Activated T-helper 9 cell treated with anti-CD3 and anti-CD28 coated beads, Interleukin-2, amount 50 U/mL, for 16 hours (primary cell): Measurements from ENCODE around the gene KIRREL3.

Source experiments
- DNase-seq: peaks from one replicate; pipeline ENCODE4 v3.0.0-alpha.2; 2020; ENCODE audit warnings: low read depth

Gene KIRREL3

DNA sequence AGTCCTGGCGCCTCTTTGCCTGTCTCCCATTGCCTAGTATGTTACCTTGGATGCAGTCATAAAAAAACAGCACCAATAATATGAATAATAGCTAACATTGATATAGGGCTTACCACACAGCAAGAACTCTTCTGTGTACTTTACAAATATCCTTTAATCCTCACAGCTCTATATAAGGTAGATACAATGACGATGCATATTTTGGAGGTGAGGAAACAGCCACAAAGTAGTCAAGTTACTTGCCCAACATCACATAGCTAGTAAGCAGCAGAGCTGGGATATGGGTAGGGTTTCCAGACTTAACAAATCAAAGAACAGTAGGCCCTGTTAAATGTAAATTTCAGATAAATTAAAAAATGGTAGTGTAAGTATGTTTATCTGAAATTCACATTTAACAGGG, 516.3 kb downstream of the KIRREL3 start:
- DNase-seq = no peak

DNA sequence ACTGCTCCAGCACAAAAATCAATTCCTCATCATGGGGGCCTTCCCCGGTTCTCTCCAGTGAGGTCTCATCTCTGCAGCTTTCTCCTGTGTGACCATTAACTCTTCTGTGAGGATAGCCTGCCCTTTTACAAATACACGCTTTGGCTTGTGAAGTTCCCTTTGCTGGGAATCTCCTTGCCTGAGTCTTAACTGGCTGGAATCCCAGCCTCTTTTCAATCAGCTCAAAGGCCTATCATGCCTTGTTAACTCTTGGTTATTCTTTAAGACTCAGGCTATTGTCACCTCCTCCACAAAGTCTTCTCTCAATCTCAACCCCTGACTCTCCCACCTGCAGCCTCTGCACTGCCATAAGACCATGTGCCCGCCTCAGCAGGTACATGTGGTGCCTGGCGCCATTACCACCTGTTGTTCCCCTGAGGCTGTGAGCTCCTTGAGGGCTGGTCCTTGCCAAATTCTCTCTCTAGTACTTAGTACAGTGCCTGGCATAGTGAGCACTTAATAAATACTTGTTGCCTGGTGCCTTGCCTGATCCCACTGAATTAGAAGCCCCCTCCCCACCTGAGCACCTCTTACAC, 516.9 kb downstream of the KIRREL3 start:
- DNase-seq = no peak

DNA sequence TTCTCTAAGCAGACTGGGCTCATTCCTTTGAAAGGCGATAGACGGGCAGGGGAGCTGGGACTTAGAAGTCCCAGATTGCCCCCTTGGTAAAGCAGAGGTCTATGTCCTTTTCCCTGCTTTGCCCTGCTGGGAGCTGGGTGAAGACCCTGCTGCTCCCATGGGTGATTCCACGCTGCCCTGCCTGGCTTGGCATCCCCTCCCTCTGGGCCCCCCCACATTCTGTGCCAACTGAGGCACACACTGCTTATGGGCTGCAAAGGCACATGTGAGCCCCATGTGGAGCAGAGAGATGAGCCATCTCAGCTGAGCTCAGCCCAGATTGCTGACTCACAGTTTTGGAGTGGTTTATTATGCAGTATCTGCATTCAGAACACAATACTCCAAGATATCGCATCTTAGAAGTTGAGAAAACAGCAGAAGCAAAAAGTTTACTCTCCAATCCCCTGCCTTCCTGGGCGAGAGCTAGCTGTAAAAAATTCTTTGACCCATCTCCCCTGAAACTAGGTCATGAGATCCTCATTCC, 517.9 kb downstream of the KIRREL3 start:
- no peak for DNase-seq

DNA sequence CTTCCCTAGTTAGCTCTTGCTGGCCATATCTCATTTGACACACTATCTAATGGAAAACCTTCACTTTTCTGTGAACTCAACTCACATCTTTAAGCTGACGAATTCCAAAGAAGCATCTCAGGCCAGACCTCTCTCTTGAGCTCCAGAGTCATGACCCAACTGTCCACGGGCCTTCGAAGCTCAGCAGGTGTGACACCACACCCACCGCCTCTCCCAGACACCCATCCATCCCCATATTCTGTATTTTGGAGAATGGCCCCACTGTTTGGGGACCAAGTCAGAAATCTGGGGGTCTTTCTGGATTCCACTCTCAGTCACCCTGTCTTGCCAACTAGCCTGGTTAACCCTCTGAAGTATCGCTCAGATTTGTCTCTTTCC, 519.3 kb downstream of the KIRREL3 start:
- DNase-seq = no peak

DNA sequence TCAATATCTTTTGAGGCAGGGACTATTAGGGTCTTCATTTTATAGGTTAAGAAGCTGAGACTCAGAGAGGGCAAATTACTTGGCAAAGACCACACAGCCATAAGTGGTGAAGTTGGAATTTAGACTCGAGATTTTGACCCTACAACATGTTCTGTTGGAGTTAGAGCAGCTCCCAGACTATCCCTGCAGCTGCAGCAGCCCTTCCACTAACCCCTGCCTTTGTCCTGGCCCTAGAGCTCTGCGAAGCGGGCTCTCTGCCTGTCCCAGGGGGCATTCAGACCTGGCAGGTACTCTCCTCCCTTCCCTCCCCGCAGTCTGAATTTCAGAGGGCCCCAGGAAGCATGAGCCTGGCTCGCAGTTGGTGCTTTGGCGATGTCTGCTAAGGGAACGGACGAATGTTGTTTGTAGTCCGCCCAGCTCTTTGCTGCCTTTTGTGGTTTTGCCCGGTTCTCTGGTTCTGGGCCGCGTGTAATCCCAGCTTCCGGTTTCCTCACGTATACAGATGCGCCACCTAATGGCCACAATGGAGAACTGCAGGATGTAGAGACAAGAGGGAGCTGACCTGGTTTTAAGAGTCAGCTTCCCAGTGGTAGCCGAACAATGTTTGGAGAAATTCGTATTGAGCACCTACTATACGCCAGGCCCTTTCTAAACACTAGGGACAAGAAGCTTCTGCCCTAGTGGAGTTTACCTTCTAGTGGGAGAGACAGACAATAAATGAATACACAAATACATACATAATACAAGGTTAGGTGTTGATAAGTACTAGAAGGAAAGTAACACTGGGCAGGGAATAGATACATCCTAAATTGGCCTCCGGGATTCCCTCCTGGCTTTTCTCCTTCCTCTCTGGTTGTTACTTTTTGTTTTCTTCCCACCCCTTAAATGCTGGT, 519.9 kb downstream of the KIRREL3 start:
- DNase-seq = peak; percentile 31

DNA sequence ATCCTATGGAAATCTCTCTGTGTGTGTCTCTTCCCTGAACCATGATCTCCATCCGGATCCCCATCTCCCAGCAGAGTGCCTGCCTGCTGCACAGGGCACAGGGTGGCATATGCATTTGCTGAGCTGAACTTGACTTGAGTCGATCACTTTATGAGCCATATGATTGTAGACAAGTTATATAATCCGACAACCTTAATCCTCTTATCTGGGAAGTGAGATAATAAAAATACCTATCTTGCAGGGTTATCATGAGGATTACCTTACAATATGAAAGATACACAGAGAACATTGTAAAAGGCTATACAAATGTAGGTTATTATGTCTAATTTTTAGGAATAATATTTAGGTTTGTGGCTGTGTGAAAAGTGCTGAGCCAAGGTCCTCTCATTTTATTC, 520.6 kb downstream of the KIRREL3 start:
- no peak for DNase-seq

DNA sequence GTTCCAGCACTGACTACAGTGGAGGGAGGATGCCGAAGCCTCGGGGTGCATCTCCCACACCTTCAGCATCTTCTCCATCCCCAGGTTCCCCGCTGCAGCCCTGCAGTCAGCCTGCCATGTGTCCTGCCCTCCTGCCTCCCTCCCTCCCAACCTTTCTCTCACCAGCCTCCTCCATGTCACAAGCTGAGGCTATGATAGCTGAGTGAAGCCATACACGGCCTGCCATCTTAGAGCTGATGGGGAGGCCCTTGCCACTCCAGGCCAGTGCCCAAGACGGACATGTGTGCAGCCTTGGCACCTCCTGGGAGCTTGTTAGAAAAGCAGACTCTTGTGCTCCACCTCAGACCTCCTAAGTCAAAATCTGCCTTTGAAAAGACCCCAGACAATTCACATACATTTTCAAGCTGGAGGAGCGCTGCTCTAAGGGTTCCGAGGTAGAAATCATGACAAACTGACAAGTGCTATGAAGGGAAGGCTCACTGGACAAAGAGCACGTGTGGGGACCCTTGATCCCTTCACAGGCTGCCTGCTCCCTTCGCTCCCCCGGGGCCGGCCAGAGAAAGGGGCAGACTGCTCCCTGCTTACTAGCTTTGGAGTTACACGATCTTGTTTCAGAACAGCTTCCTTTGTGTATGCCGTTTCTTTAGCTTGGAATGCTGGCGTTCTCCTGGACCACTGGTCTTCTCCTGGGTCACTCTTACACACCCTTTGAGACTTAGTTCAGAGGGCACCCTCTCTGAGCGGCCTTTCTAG, 521.2 kb downstream of the KIRREL3 start:
- no peak for DNase-seq

DNA sequence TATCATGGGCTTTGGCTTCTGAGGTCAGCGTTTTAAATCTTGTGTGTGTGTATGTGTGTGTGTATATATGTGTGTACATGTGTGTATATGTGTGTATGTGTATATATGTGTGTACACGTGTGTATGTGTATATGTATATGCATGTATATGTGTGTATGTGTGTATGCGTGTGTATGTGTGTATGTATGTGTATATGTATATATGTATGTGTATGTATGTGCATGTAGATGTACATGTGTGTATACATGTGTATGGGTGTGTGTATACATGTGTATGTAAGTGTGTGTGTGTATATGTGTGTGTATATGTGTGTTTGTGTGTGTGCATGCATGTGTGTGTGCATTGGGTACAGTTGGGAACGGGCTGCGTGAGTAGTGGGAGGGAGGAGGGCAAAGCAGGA, 522.1 kb downstream of the KIRREL3 start:
- DNase-seq = no peak

DNA sequence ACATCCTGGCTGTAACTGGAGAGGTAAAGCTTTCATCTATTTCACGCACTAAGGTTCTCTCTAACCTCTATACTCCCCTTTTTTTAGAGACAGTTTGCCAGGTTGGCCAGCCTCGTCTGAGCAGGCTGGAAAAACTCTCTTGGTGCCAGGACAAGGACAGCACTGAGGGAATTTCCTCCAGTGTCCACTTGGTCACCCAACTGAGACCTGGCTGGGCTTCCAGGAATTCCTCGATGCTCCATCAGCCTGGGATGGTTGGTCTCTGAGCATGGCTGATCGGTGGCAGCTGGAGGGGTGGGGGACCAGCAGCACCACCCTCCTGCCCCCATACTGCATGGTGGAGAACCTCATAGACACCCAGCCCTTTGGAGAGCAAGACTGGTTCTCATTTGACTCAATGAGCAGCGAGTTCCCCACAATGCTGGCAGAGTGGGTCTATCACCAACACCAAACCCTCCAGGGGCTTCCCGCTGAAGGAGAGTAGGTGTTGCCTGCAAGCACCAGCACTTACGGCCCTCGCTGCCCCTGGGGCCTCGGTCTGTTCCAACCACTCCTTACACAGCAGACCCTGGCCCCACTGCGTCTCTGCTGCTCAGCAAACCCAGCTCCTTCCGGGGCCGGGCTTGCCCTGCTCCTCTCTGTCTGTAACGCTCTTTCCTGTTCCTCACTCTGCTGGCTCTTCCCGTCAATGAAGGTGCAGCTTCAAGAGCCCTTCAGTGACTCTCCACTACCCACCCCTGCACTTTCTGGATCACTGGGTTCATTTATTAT, 522.9 kb downstream of the KIRREL3 start:
- DNase-seq = no peak

DNA sequence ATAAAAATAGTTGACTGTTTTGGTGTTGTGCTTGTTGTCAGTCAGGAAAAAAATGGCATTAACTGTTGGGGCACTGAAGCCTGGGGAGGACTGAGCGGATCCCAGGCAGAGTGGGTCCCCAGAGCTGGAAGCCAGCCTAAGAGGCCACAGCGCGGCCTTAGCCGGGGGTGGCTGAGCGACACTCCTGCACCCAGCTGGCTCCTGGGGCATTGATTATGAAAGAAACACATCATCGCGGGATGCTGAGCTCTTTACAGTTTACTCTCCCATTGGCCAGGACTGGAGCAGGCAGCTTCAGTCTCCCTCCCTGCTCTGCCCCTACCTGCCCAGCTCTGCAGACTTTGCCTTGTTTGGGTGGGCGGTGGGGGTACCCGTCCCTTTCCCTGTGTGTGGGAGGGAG, 523.6 kb downstream of the KIRREL3 start:
- no peak for DNase-seq

DNA sequence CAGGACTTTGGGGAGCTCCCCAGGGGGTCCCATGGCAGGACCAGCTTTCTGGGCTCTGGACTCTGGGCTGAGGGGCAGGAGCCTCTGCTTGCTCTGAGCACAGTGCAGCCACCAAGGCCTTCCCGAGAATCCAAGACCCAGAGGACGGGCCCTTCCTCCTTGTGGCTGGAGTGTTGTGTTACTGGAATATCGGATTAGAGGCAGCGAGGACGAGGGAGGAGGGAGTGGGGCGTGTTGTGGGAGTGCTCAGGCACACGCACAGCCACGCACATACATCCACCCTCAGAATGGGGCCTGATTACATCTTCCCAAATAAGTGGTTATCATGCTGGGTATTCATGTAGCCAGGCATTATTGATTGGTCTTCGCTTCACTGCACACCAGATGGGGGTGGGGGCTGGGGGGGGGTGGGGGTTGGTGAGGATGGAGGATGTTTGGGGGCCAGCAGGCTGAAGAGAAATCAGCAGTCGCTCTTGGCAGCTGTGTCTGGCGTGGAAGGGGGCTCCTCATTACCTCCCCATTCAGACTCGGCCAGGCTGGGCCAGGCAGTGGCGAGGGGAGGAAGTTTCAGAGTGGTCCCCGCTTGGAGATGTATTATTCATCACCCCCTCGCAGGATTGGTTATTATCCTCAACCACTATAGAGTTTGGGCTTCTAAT, 524.2 kb downstream of the KIRREL3 start:
- DNase-seq = no peak

DNA sequence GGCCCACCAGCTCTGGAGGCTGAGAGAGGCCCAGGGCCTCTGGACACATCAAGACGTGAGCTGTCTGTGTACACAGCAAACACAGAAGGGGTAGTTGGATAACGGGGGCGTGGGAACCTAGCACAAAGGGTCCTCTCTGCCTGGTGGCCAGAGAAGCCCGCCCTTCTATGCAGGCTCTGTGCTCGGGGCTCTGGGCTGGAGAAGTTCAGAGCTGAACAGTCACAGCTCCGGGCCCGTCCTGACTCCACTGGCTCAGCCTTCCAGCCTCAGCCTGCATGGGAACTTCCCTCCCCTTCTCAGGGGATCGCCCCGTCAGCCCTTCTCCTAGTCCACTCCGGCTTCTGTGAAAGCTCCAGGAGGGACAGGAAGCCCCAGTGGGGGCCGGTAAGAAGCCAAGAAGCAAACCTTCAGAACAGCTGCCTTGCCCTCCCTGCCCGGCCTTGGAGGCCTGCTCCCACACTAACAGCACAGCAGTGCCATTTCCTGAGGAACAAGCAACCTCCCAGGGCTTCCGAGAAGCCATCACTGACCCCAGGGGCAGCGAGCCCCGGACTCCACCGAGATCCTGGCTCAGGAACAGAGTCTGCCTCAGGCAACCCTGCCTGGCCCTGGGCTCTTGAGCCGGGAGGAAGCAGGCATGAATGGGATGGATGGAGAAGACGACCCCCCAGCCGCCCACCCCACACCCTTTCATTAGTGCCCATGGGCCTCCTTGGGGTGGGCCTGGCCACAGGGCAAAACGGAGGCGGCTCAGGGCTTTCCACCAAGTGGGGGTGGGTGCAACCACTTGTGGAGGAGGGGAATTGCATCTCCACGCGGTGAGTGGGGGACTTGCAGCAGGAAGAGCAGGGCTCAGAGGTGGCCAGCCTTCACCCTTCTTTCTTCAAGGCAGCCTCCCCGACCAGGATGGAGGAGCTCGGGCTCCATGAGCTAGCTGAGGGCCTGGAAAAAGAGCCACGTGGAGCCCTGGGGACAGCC, 525.3 kb downstream of the KIRREL3 start:
- DNase-seq = no peak

DNA sequence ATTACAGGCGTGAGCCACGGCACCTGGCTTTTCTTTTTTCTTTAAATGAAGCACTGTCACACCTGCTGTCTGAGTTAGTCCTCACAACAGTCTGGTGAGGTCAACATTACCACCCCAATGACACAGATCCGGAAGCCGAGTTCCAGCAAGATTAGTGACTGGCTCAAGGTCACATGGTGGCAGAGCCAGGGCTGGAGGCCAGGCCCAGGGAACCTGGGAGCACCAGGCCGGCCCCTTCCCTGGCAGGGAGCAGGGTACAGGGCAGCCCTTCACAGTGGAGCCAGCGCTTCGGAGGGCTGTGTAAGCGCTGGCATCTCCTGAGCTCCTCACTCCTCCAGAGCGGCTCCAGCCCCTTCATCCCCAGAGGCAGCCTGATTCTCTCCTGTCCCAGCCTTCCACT, 526.4 kb downstream of the KIRREL3 start:
- no peak for DNase-seq

DNA sequence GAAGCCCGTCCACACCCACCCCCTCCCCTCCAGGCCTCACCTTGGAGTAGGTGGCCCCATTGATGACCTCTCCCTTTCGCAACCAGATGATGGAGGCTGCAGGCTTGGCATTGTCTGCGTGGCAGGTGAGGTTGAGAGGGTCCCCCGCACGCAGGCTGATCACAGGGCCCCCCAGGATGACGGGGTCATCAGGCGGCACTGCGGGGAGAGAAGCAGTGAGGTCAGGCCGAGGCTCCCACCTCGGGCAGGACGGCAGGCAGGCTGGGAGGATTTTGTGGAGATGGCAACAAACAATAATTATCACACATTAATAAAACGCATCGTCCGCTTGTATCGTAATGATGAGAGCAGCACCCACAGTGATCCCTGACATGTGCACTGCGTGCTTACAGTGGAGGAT, 527.3 kb downstream of the KIRREL3 start:
- DNase-seq = no peak

DNA sequence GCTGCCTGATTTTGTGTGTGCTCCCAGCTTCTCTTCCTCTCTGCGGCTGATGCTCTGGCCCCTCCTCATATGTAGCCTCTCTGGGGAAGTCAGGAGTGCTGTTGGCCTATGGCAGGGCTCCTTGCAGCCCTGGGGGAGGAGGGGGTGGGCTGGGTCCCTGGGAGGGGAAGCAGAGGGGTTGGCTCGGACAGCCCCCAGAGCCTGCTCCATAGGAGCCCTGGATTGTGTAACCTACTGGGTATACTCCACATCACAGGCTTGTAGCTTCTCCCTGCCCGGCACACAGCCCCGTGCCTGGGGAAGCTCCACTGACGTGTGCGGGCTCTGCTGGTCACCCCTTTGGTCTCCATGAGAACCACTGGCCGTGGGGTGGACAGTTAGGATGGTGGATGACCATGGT, 531.3 kb downstream of the KIRREL3 start:
- no peak for DNase-seq

DNA sequence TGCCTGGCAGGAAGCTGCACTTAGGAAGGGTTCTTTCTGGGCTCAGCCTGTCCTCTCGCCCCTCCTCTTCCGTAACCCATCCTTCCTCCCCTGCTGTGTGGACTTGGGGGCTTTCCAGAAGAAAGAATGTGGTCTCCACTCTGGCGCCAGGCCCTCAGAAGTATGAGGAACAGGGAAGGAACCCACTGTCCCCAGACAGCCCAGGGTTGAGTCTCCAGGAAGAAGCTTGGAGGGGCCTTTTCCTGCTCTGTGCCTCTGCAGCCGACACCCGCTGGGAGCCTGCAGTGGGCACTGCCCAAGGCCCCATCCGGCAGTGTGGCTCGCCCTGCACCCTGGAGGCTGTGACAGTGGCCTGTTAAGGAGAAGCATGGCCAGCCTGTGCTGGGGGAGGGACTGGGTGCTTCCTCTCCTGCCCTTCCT, 532.5 kb downstream of the KIRREL3 start:
- no peak for DNase-seq

DNA sequence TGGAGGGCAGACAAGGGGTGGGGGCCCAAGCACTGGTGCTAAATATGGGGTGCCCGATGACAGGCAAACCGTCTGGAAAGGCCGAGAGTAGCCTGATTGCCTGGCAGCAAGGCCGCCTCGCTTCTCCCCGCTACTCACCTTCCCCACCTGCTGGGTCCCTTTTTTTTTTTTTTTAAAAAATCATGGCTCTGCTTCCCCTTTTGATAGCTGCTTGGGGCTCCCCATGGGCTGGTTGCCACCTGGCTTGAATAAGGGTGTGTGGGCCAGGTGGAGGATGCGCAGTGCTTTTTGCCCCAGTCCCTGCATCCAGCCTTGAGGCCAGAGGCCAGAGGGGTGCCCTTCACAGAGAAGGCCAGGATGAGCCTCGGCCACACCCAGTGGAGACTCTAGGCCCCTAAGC, 533.1 kb downstream of the KIRREL3 start:
- DNase-seq = no peak

DNA sequence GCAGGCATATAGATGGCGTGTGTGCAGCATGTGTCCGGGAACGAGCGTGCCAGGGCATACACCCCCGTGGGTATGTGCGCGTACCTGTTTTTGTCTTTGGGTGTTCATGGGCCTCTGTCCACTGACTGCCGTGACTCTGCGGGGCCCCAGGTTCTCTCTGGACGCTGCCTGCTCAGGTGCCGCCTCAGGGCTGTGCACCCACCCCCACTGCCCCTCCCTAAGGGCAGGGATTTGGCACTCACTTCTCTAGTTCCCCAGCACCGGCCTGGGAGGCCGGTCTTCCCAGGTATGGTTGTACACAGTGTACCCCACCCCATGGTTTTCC, 533.6 kb downstream of the KIRREL3 start:
- DNase-seq = no peak

DNA sequence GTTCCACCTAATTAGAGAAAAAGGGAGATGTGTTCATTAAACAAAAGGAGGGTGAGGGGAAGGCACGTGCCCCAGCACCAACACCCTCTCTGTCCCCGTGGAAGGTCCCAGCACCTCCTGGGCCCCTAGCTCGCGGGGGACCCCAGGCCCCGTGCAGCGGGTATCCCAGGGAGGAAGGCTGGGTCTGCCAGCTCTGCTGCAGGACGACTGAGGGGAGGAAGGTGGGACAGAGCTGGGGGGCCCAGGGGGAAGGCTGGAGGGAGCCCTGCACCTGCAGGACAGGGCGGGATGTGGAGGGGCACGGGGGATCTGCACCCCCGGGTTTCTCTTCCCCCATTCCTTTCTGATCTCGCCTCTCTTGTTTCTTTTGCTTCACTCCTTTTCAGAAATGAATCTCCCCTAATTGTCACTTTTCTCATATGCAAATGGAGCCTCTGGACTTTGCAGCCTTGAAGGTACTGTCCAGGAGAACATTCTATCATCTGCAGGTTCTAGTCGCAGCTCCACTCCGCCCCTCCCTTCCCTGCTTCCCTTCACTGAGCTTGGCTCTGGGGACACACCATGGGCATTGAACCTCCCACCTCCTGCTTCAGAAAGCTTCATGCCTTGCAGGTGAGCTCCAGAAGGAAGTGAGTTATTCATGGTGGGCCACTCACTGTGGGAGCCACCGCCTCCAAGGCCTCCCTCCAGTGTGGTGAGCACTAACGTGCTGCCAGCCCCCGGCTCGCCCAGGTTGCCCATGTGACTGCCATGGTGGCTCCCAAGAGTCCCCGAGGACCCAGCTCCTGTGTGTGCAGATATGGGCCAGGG, 534.1 kb downstream of the KIRREL3 start:
- no peak for DNase-seq
